Fibroblast of gingiva (primary cell): Measurements from ENCODE around the gene PICALM.

Source experiments
- DNase-seq: peaks from one replicate; pipeline ENCODE4 v3.0.0-alpha.2; 2011; ENCODE audit warnings: low read depth

The PICALM gene

GRCh38 chr11:86047275-86047991 is 21.5 kb downstream of the PICALM start:
- DNase-seq: peak; percentile 80

- no peak for DNase-seq
Observed at GRCh38 chr11:86046116-86046515, 22.8 kb downstream of the PICALM start.

GRCh38 chr11:86043765-86044503 is 24.9 kb downstream of the PICALM start:
- DNase-seq: no peak

- DNase-seq: peak; percentile 86
Observed at GRCh38 chr11:86041975-86042378, 26.9 kb downstream of the PICALM start.

GRCh38 chr11:86040919-86041850 is 27.7 kb downstream of the PICALM start:
- DNase-seq: no peak

- DNase-seq: no peak
Observed at GRCh38 chr11:86039094-86039493, 29.8 kb downstream of the PICALM start.

GRCh38 chr11:86037743-86038142 is 31.1 kb downstream of the PICALM start:
- no peak for DNase-seq

GRCh38 chr11:86035920-86036319 is 33.0 kb downstream of the PICALM start:
- DNase-seq: no peak

- peak; percentile 11 for DNase-seq
Observed at GRCh38 chr11:86035164-86035563, 33.7 kb downstream of the PICALM start.

GRCh38 chr11:86034710-86035109 is 34.2 kb downstream of the PICALM start:
- no peak for DNase-seq

- no peak for DNase-seq
Observed at GRCh38 chr11:86021377-86021776, 47.5 kb downstream of the PICALM start.

- DNase-seq: no peak
Observed at GRCh38 chr11:86018249-86018648, 50.6 kb downstream of the PICALM start.

GRCh38 chr11:86016451-86016850 is 52.4 kb downstream of the PICALM start:
- no peak for DNase-seq

- DNase-seq: no peak
Observed at GRCh38 chr11:86015699-86016098, 53.2 kb downstream of the PICALM start.

- no peak for DNase-seq
Observed at GRCh38 chr11:86014221-86014620, 54.7 kb downstream of the PICALM start.

GRCh38 chr11:86013713-86014112 is 55.2 kb downstream of the PICALM start:
- no peak for DNase-seq

GRCh38 chr11:86011175-86011574 is 57.7 kb downstream of the PICALM start:
- no peak for DNase-seq

- no peak for DNase-seq
Observed at GRCh38 chr11:86003654-86004053, 65.2 kb downstream of the PICALM start.

- no peak for DNase-seq
Observed at GRCh38 chr11:86002431-86002830, 66.5 kb downstream of the PICALM start.

- DNase-seq: no peak
Observed at GRCh38 chr11:85991508-85991907, 77.4 kb downstream of the PICALM start.

- no peak for DNase-seq
Observed at GRCh38 chr11:85989746-85990145, 79.1 kb downstream of the PICALM start.

GRCh38 chr11:85988780-85989179 is 80.1 kb downstream of the PICALM start:
- DNase-seq: no peak
